ENCODE data around the gene LAG3.

DNA sequence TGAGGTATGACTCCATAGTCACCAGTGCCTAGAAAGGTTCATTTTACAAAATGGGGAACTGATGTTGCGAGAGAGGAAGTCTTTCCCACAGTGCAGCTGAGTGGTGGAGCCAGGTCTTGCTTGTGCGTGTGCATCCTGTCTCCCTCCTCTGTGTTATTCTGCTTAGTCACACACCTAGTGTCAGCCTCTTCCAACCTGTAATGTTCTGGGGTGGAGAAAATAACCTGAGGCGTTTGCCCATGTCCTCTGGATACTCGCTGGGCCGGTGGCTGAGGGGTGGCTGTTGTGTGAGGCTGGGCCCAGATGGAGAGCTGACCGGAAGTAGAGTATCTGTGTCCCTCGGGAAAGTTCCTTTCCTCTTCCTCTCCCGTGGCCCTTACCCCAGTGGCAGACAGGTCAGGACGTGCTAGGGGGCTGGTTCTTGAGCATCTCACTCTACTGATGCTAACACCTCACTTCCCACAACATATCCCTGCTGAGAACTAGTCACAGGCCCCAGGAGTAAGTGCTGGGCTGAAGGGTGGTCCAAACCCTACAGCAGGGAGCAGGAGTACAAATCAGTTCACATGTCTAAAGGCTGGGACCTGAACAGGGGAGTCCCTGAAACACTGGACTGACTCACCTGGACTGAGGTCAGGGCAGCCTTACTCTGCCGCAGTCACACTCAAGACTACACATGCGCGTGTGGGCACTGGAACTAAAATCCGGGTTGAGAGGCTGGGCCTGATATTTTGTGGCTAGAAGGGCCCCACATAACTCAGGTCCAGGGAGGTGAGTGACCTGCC is 26.4 kb upstream of the LAG3 start:
- TF ChIP-seq, protein P1, sequence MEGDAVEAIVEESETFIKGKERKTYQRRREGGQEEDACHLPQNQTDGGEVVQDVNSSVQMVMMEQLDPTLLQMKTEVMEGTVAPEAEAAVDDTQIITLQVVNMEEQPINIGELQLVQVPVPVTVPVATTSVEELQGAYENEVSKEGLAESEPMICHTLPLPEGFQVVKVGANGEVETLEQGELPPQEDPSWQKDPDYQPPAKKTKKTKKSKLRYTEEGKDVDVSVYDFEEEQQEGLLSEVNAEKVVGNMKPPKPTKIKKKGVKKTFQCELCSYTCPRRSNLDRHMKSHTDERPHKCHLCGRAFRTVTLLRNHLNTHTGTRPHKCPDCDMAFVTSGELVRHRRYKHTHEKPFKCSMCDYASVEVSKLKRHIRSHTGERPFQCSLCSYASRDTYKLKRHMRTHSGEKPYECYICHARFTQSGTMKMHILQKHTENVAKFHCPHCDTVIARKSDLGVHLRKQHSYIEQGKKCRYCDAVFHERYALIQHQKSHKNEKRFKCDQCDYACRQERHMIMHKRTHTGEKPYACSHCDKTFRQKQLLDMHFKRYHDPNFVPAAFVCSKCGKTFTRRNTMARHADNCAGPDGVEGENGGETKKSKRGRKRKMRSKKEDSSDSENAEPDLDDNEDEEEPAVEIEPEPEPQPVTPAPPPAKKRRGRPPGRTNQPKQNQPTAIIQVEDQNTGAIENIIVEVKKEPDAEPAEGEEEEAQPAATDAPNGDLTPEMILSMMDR (IDR thresholded peaks at IDR 0.05) = no peak
- TF ChIP-seq POLR2A (IDR thresholded peaks at IDR 0.05) = no peak

Measured in lower leg skin (tissue), 3 donors.